Measurements from ENCODE around the gene FAM120C.

The FAM120C gene

DNA sequence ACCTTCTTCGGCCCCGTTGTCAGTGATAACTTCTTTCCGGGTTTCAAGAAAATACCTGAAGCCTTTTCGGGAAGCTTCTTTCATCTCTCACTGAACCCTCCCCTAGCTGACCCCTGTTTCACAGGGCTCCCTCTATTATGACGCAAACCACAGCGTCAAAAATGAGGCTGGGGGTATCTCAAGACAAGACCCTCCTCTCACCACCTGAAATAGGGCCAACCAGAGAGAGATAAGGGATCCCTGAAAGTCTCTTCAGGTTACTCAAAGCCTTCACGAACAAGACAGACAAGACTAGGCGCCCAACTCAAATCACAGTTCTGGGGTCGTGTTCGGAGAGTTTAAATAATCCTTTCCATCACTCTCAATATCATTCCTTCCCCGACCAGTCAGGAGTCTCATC is 140.0 kb downstream of the FAM120C start:
- DNase-seq (ENCODE audit: low read depth) = no peak

DNA sequence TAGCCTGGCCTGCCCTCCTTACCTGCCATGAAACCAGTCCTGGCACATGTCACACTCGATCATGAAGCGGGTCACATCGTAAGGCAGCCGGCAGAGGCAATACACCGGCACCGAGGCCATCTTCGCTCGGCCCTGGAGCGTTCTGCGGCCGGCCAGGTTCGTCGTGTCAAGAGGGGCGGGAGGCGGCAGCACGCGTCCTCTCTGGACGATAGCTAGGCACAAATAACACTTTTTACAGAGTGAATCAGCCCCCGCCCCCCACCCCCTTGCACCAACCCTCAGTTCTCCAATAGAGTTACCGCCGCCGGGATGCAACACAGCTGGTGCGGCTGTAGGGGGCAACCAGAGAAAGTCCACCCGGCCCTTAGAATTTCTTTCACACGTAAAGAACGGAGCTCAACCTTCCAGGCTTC is 140.4 kb downstream of the FAM120C start:
- DNase-seq (ENCODE audit: low read depth) = no peak

DNA sequence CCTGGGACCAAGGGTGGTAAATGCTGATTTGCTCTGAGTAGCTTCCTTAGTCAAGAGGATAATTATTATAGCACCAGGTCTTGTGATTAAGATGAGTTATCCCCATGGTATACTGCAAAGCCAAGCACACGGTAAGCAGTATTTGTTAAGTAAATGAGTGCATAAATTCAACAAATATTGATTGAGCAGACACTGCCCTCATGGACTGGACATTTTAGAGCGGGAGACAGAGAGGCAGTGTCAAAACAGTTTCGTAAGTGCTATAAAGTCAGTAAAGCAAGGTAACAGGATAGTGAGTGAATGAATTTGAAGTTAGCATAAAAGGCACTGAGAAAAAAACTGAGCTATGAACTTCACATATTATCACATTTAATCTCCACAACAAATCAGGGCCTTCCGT is 152.7 kb downstream of the FAM120C start:
- no peak for DNase-seq (ENCODE audit: low read depth)

DNA sequence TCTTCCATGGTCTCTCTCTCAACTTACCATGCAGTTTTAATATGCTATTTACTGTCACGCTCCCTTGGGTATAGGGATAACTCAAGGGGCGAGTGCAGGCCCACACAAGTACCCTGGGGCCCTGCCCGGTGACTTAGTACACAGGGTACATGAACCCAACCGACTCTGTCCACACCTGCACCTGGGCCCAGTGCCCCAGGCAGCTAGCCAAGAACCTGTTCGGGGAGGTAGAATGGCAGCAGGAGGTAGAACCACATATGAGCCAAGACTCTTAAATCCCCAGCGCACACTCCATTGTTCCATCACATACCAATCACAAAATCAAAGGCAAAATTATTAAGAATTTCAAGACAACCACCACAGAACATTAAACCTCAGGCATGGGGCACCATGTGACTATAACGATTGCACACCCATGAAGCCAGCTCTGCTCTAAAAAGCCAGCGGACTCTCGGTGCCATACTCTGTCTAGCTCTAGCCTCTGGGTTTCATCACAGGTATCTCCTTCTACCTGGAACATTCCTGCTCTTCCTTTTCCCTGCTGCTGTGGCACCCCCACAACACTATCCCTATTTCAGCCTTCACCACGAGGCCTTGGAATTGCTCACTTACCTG is 153.4 kb downstream of the FAM120C start:
- no peak for DNase-seq (ENCODE audit: low read depth)

DNA sequence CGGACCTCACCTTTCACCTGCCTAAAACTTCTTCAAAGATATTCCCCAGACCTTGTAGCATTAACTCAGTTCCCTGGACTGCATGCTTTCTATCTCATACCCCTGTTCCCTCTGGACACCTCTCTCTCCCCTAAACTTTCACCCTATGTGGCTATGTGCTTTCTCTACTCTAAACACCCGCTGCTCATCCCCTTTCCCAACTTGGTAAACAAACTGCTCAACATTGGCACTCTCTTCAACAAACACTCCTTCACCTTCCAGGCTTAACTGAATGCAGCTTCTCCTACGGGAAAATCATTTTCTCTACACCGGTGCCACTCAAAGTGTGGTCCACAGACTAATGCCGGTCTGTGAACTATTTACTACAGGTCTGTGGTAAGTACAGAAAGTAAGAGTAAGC is 158.7 kb downstream of the FAM120C start:
- no peak for DNase-seq (ENCODE audit: low read depth)

Data from stimulated activated CD8-positive, alpha-beta memory T cell treated with anti-CD3 and anti-CD28 coated beads, Interleukin-7, amount 100 ng/mL, for 24 hours (primary cell).